ENCODE results near the gene PPM1L. TPM values are rescaled to one million over a fixed set of nuclear protein-coding genes. Genes with fewer than 3 reads are reported as not detected.

The PPM1L gene
- total RNA-seq, 1 experiment from 2014 or later = 7.3 TPM

GRCh38 chr3:160893207-160893606 is 137.2 kb downstream of the PPM1L start:
- Histone ChIP-seq H3K9ac (ENCODE audit: extremely low read depth, insufficient read length, low read length) (no peak overlapping the region), H3K18ac (ENCODE audit: insufficient read length, low read depth, low read length) (no peak overlapping the region), H4K8ac (replicated peaks; ENCODE audit: insufficient read length, low read depth, low read length) (no peak overlapping the region), H3K79me1 (ENCODE audit: insufficient read depth, low read depth, low read length, poor library complexity, severe bottlenecking) (no peaks in the 10 kb centered on the region), H2BK120ac (ENCODE audit: low read depth, low read length, poor library complexity, severe bottlenecking) (no peak overlapping the region), H4K91ac (ENCODE audit: insufficient read length, low read depth, low read length) (no peak overlapping the region), H2AFZ (ENCODE audit: low read length) (no peak overlapping the region), H3T11ph (ENCODE audit: low read length) (no peak overlapping the region), H2BK5ac (ENCODE audit: insufficient read length, low read length) (no peak overlapping the region), H3K23me2 (ENCODE audit: insufficient read length, low read depth, low read length, poor library complexity, severe bottlenecking) (no peaks in the 10 kb centered on the region), H3K23ac (ENCODE audit: insufficient read length, low read depth, low read length) (no peak overlapping the region), H2BK20ac (ENCODE audit: low read depth, low read length, poor library complexity, severe bottlenecking) (no peak overlapping the region), H3K79me2 (ENCODE audit: insufficient read depth, low read length) (no peaks in the 10 kb centered on the region), H3K4me2 (ENCODE audit: insufficient read depth, insufficient read length, low read length) (no peak overlapping the region), H3K4me1 (ENCODE audit: insufficient read depth, low read length) (no peaks in the 10 kb centered on the region; the same call in 1 of the 2 replicates), H4K20me1 (ENCODE audit: control insufficient read depth, insufficient read depth, insufficient read length) (no peaks in the 10 kb centered on the region), H3K27me3 (ENCODE audit: insufficient read depth, low read length) (no peaks in the 10 kb centered on the region), H3K9me3 (ENCODE audit: control insufficient read depth, low read depth, low read length) (no peaks in the 10 kb centered on the region), H2BK15ac (ENCODE audit: low read depth, low read length) (no peak overlapping the region), H3K27ac (ENCODE audit: insufficient read length, low read depth, low read length) (no peak overlapping the region), H3K4ac (ENCODE audit: low read depth, low read length) (no peak overlapping the region), H2BK12ac (ENCODE audit: insufficient read length, low read depth, low read length) (no peak overlapping the region), H2AK5ac (ENCODE audit: insufficient read length, low read length) (no peak overlapping the region), H4K5ac (ENCODE audit: insufficient read length, low read depth, low read length) (no peak overlapping the region), H3K56ac (ENCODE audit: insufficient read length, low read depth, low read length) (no peak overlapping the region), H3K14ac (ENCODE audit: insufficient read depth, low read length) (no peak overlapping the region)
- peak overlapping the region; percentile 20 to 89 (median 80); a peak in 4 of 7 replicates for H3K27ac Mint-ChIP-seq
- H3K9me3 Mint-ChIP-seq = peaks cover 21 to 33% of the 10 kb centered on the region in 2 experiments; a peak in 4 of 5 replicates
- TF ChIP-seq CTCF (conservative IDR thresholded peaks at IDR 0.05) = no peak
- H3K27me3 Mint-ChIP-seq (ENCODE audit: low read depth) = no peaks in the 10 kb centered on the region
- no peak for DNase-seq
- H3K36me3 Mint-ChIP-seq (ENCODE audit: insufficient read depth in 1 of 3, low read depth in 3 of 3) = peaks cover 3 to 36% (median 21%) of the 10 kb centered on the region in 3 experiments; a peak in 5 of 7 replicates
- peak overlapping the region in 1 of 2 experiments; percentile 38; a peak in 1 of 5 replicates for H3K4me3 Mint-ChIP-seq
- H3K4me1 Mint-ChIP-seq = peaks cover 22 to 28% of the 10 kb centered on the region in 2 experiments
